SK-N-MC (cell line): ENCODE results near the gene PCBP3.
A peak's percentile ranks its signal among the peaks of the same experiment; 100 is the strongest.

Experiments used
- DNase-seq: peaks from one replicate; pipeline ENCODE4 v3.0.0-alpha.2; 2011; ENCODE audit warnings: low read depth, low spot score
- H3K27ac ChIP-seq: fragments of 200-600 bp; sonication (generic); 2 replicates; pipeline ENCODE4 v1.5.1; 2016; ENCODE audit warnings: mixed run types
- H3K36me3 ChIP-seq: fragments of 200-600 bp; sonication (generic); 2 replicates; pipeline ENCODE4 v1.6.1; 2017; ENCODE audit warnings: antibody characterized with exemption, low read length, mixed read lengths; ENCODE audit not compliant: insufficient read depth
- H3K4me3 ChIP-seq: fragments of 200-600 bp; sonication (generic); 2 replicates; pipeline ENCODE4 v1.5.1; 2016
- H3K9ac ChIP-seq: fragments of 200-600 bp; sonication (generic); 2 replicates; pipeline ENCODE4 v1.8.0; 2017; ENCODE audit warnings: mixed run types, mixed read lengths; ENCODE audit not compliant: insufficient read length
- H3K9me3 ChIP-seq: fragments of 200-600 bp; sonication (generic); 2 replicates; pipeline ENCODE4 v1.6.1; 2017; ENCODE audit warnings: low read depth, mild to moderate bottlenecking, antibody characterized with exemption, low read length, moderate library complexity, mixed read lengths
- EZH2 ChIP-seq: fragments of 200-600 bp; sonication (generic); IDR thresholded peaks from one replicate; pipeline ENCODE4 v1.6.1; 2017; ENCODE audit warnings: antibody characterized with exemption
- FOXP2 ChIP-seq: optimal IDR thresholded peaks from 2 replicates; pipeline ENCODE3; 2011; ENCODE audit warnings: mild to moderate bottlenecking, moderate library complexity; ENCODE audit not compliant: insufficient read depth; ENCODE audit errors: extremely low read length, control extremely low read depth
- POLR2AphosphoS5 ChIP-seq: IDR thresholded peaks from 2 replicates; pipeline ENCODE4 v1.6.1; 2012; ENCODE audit warnings: mild to moderate bottlenecking, low read depth, low read length, borderline replicate concordance

Gene PCBP3

DNA sequence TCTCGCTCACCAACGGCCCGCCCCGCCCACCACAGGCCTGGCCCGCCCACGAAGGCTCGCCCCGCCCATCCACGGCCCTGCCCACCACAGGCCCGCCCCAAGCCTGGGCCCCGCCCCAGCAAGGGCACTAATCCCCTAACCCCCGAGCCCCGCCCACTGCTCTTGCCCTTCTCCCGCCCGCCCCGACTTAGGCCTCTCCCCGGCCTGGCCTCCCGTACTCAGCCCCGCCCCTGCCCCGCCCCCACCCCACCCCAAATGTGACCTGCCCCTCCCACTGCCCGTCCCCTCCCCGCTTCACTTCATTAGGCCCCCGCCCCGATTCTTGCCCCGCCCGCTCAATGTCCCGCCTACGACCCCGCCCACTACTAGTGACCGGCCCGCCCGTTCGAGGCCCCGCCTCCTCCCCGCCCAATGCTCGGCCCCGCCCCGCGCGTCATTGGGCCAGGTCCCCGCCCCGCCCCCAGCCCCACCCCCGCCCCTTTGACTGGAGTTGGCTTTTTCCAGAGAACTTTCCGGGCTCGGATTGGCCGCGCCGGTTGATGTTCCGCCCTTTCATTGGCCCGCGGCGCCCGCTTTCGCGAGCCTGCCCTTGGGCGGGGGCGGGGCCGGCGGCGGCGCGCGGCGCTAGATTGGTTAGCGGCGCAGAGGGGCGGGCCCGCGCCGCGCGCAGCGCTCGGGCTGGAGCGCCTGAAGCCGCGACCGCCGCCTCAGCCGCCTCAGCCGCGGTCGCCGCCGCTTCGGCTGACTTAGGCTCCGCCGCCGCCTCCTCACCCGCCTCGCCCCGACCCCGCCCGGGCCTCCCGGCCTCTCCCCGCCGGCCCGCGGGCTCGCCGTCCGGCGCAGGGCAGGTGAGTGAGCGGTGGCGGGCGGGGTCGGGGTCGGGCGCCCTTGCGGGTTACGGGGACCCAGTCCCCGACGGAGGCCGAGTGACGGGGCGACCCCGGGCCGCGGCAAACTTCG is at the start of gene PCBP3:
TSS of gene PCBP3 (plus strand) at position 705 of the 960 bp plus-strand sequence. CDS start 206,361 bp downstream, outside the sequence.
- DNase-seq = peak; percentile 50
- H3K36me3 ChIP-seq = no peaks in the 10 kb centered on the region
- no peak for TF ChIP-seq EZH2
- no peak for TF ChIP-seq POLR2AphosphoS5
- TF ChIP-seq FOXP2 = no peak
- H3K27ac ChIP-seq = no peak within 1 kb of the TSS
- H3K9ac ChIP-seq = no peak within 1 kb of the TSS
- no peaks in the 10 kb centered on the region for H3K9me3 ChIP-seq
- H3K4me3 ChIP-seq = peak within 1 kb of the TSS; percentile 65

DNA sequence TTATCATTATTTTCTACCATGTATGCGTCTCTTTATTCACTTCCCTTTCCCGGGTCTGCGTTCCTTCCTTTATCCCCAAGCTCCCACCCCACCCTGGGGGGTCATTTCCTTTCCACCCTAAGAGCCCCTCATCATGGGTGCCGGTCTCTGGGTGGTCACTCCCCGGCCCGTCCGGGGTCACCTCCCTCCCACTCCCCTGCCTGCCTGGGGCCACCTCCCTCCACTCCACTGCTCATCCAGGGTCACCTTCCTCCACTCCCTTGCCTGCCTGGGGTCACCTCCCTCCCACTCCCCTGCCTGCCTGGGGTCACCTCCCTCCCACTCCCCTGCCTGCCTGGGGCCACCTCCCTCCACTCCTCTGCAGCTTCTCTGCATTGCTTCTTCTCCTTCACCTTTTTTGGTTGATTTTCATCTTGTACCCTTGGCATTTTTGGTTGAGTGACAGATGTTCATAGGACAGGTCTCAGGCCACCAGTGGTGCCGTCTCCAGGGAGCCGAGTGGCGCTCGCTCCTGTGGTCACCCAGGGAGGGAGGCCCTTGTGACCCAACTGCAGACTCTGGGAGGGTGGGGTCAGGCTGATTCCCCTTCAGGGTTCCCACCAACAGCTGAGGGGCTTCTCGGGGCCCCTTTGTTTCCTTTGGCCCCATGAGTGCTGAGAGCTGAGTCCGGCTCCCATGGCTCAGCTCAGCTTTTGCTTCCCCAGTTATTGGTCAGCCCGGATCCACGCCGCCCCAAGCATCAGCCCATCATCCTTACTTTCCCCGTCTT is 48.6 kb upstream of the PCBP3 start:
- Histone ChIP-seq H3K9ac (no peak overlapping the region), H3K9me3 (no peaks in the 10 kb centered on the region), H3K4me3 (no peak overlapping the region), H3K27ac (no peak overlapping the region), H3K36me3 (no peaks in the 10 kb centered on the region)
- TF ChIP-seq EZH2 (no peak), FOXP2 (no peak), POLR2AphosphoS5 (no peak)
- DNase-seq = no peak

DNA sequence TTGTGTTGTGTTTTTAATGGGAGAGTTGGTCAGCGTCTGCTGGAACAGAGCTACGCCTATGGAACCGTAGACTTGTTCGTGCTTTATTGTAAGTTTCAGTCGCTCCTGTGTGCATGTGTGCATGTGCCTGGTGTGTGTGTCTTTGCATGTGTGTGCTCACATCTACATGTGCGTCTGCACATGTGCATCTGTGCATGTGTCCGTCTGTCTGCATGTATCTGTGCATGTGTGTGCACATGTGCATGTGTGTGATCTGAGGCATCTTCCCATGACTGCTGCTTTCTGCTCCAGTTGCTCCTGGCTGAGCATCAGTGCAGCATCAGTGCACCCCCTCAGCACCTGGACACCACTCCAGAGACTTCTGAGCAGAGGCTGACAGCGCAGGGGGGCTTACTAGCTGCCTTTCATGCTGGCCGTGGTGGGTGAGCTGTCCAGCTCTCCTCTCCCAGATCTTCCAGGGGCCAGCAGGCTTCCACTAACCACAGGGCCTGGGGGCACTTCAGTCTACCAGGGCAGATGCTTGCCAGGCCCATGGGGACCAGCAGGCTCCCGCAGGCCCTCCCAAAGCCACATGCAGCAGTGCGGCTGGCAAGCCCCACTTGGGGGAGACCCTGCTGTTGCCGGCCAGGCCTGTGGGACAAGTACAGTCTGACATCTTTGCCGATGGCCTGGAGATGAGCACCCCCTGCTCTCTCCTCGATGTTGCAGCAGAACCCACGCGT is 47.8 kb upstream of the PCBP3 start:
- no peak for DNase-seq
- no peak overlapping the region for H3K9ac ChIP-seq
- H3K9me3 ChIP-seq = no peaks in the 10 kb centered on the region
- no peak overlapping the region for H3K27ac ChIP-seq
- TF ChIP-seq FOXP2 (no peak), EZH2 (no peak), POLR2AphosphoS5 (no peak)
- H3K36me3 ChIP-seq = no peaks in the 10 kb centered on the region
- H3K4me3 ChIP-seq = no peak overlapping the region

DNA sequence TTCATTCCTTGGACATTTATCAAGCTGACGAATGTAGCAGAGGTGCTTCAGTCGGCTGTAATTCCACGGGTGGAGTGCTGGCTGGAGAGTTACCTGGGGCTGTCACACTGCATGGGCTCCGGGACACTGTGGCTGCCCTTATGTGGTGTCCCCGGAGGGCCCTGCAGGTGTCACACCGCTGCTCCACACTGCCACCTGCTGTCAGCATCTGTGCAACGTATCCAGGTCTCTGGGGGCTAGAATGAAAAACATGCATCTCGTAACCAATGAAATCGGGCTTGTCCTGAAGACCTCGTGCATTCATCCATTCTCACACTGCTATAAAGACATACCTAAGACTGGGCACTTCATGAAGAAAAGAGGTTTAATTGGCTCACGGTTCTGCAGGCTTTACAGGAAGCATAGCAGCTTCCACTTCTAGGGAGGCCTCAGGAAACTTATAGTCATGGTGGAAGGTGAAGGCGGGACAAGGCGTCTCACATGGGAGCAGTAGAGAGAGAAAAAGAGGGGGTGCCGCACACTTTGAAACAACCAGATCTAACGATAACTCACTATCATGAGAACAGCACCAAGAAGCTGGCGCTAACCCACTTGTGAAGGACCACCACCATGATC is 46.7 kb upstream of the PCBP3 start:
- TF ChIP-seq FOXP2 (no peak), POLR2AphosphoS5 (no peak), EZH2 (no peak)
- Histone ChIP-seq H3K4me3 (no peak overlapping the region), H3K9me3 (no peaks in the 10 kb centered on the region), H3K27ac (no peak overlapping the region), H3K9ac (no peak overlapping the region), H3K36me3 (no peaks in the 10 kb centered on the region)
- no peak for DNase-seq

DNA sequence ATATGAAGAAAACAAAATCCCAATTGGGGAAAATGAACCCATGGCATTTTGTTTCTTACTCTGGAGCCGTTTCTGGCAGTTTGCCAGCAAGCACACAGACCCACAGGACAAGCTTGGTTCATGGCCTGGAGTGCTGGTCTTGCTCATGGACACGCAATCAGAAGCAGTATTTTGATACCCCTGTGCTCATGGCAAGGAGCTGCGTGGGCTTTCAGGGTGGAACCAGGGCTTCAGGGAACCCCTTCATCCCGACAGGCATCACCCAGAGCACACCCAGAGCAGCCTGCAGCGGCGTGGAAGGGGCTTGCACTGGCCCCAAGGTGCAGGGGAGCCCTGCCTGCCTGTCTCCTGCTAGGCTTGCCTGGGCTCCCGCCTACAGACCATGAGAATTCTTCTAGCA is 45.4 kb upstream of the PCBP3 start:
- no peak for DNase-seq

DNA sequence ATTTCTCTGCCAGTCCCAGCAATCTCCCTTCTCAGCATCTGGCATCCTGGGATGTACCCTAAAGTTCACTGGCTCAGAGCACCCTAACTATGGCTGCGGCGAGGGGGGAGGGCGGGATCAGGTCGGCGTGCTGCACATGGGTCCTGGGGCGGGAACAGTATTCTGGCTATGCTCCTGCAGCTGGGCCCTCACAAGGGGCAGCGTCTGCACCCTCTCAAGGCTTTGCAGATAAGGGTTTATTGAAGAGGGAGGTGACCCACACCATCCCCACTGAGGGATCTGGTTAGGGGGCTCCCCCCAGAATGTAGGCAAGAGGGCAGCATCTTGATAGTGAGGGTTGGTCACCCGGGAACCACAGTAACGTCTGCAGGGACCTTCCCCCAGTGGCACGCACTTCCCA is 44.9 kb upstream of the PCBP3 start:
- TF ChIP-seq FOXP2 (no peak), EZH2 (no peak), POLR2AphosphoS5 (no peak)
- no peaks in the 10 kb centered on the region for H3K36me3 ChIP-seq
- no peak for DNase-seq
- no peak overlapping the region for H3K9ac ChIP-seq
- no peak overlapping the region for H3K27ac ChIP-seq
- no peak overlapping the region for H3K4me3 ChIP-seq
- H3K9me3 ChIP-seq = no peaks in the 10 kb centered on the region

More for the DNA sequence above, 45.4 kb upstream of the PCBP3 start:
- Histone ChIP-seq H3K9me3 (no peaks in the 10 kb centered on the region), H3K4me3 (no peak overlapping the region), H3K9ac (no peak overlapping the region), H3K36me3 (no peaks in the 10 kb centered on the region), H3K27ac (no peak overlapping the region)
- TF ChIP-seq EZH2 (no peak), FOXP2 (no peak)

DNA sequence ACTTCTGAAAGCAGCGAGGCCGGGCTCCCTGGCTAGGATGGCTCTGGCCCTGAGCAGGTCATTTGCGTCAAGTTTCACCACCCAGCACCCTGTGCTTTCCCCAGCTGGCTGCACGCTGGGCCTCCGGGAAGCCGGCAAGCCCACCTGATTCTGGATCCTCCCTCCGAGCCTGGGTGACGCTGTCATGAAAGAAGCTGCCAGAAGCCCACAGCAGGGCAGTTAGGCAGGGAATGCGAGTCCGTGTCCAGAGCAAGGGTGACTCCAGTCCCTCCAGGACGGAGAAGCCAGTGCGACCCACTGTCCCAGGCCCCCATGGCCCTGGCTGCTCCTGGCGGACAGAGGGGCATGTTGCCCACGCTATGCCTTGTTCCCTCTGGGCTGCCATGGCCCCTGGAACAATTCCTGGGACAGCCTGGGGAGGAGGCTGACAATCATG is 44.4 kb upstream of the PCBP3 start:
- Histone ChIP-seq H3K9ac (no peak overlapping the region), H3K4me3 (no peak overlapping the region), H3K36me3 (no peaks in the 10 kb centered on the region), H3K27ac (no peak overlapping the region), H3K9me3 (no peaks in the 10 kb centered on the region; the same call in 1 of the 2 replicates)
- TF ChIP-seq FOXP2 = no peak
- TF ChIP-seq EZH2 = no peak
- no peak for TF ChIP-seq POLR2AphosphoS5
- DNase-seq = no peak

DNA sequence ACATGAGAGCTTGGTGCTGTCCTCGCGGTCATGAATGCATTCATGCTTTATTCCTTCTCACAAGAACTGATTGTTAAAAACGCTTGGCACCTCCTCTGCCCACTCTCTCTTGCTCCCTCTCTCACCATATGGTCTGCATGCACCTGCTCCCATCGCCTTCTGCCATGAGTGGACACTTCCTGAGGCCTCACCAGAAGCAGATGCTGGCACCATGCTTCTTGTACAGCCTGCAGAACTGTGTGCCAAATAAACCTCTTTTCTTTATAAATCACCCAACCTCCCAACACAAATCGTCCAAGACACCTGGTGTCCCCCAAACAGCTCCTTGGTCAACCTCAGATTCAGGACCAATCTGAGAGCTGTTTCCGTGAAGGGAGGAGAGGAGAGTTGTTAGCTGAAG is 43.3 kb upstream of the PCBP3 start:
- no peak overlapping the region for H3K9ac ChIP-seq
- TF ChIP-seq POLR2AphosphoS5 (no peak), FOXP2 (no peak), EZH2 (no peak)
- no peaks in the 10 kb centered on the region; the same call in 1 of the 2 replicates for H3K9me3 ChIP-seq
- DNase-seq = no peak
- no peak overlapping the region for H3K27ac ChIP-seq
- H3K36me3 ChIP-seq = no peaks in the 10 kb centered on the region
- H3K4me3 ChIP-seq = no peak overlapping the region
